ENCODE results near the gene ATP8B3. TPM values are rescaled to one million over a fixed set of nuclear protein-coding genes. Genes with fewer than 3 reads are reported as not detected.
A peak's percentile ranks its signal among the peaks of the same experiment; 100 is the strongest.

Gene ATP8B3
- total and polyA plus RNA-seq, 9 of the 15 experiments (the other 6 are each of a cell fraction or from before 2014, with no cell fraction given): 1.2 to 12.3 (median 3.8) TPM

GRCh38 chr19:1774989-1775772 is 36.9 kb downstream of the ATP8B3 start (continued):
- peak; percentile 57; the same call in 1 of the 2 replicates for TF ChIP-seq HMGXB4 (CRISPR knock-in tag; IDR thresholded peaks at IDR 0.05)
- TF ChIP-seq MYC (IDR thresholded peaks at IDR 0.05; ENCODE audit: low read depth, low read length): no peak; the same call in 1 of the 2 replicates
- TF ChIP-seq MYC (CRISPR knock-in tag; IDR thresholded peaks at IDR 0.05; ENCODE audit: borderline replicate concordance, low read depth): no peak
- no peak for TF ChIP-seq FOSL1 (tag; conservative IDR thresholded peaks at IDR 0.05)
- TF ChIP-seq TRIM28 (IDR thresholded peaks at IDR 0.05): peak; percentile 56; the same call in 1 of the 2 replicates
- TF ChIP-seq RAD21 (CRISPR knock-in tag; conservative IDR thresholded peaks at IDR 0.05 in 1 of 2, IDR thresholded peaks at IDR 0.05 in 1 of 2): peak; percentile 30 to 81; a peak in 3 of 4 replicates
- TF ChIP-seq ZBED1 (IDR thresholded peaks at IDR 0.05): no peak
- TF ChIP-seq RBFOX2 (IDR thresholded peaks at IDR 0.05; ENCODE audit: low read depth, low read length): peak; percentile 35
- peak; percentile 43; the same call in 1 of the 2 replicates for TF ChIP-seq STAG1 (CRISPR knock-in tag; IDR thresholded peaks at IDR 0.05; ENCODE audit: borderline replicate concordance)
- no peak for TF ChIP-seq ZNF324 (CRISPR knock-in tag; IDR thresholded peaks at IDR 0.05)
- TF ChIP-seq BCLAF1 (IDR thresholded peaks at IDR 0.05; ENCODE audit: borderline replicate concordance in 1 of 2, control insufficient read depth in 1 of 2, low read depth in 2 of 2, low read length in 1 of 2): no peak
- TF ChIP-seq NELFE (IDR thresholded peaks at IDR 0.05; ENCODE audit: insufficient read depth, insufficient read length): no peak
- 0 out of 2 replicates have a peak, but pooled peaks have one; percentile 57 for TF ChIP-seq ARID2 (IDR thresholded peaks at IDR 0.05)
- no peak for TF ChIP-seq SRSF1 (IDR thresholded peaks at IDR 0.05; ENCODE audit: low read depth, low read length)
- TF ChIP-seq NR3C1 (CRISPR knock-in tag; IDR thresholded peaks at IDR 0.05): 0 out of 2 replicates have a peak, but pooled peaks have one; percentile 17
- no peak for TF ChIP-seq PRDM10 (IDR thresholded peaks at IDR 0.05; ENCODE audit: partially characterized antibody)
- peak in 2 of 3 experiments; percentile 37 to 62 for TF ChIP-seq YY1 (IDR thresholded peaks at IDR 0.05; ENCODE audit: borderline replicate concordance in 1 of 3, control insufficient read depth in 1 of 3, extremely low read depth in 1 of 3, insufficient read depth in 3 of 3, insufficient read length in 1 of 3, insufficient replicate concordance in 2 of 3, low read depth in 1 of 3, low read length in 2 of 3)
